ENCODE data around the gene BNIP5.
"Not testable (repeated sequence)": the region's sequence is repeated elsewhere in the genome, so short reads cannot be mapped to it uniquely, and the experiment has no call there.

The BNIP5 gene

DNA sequence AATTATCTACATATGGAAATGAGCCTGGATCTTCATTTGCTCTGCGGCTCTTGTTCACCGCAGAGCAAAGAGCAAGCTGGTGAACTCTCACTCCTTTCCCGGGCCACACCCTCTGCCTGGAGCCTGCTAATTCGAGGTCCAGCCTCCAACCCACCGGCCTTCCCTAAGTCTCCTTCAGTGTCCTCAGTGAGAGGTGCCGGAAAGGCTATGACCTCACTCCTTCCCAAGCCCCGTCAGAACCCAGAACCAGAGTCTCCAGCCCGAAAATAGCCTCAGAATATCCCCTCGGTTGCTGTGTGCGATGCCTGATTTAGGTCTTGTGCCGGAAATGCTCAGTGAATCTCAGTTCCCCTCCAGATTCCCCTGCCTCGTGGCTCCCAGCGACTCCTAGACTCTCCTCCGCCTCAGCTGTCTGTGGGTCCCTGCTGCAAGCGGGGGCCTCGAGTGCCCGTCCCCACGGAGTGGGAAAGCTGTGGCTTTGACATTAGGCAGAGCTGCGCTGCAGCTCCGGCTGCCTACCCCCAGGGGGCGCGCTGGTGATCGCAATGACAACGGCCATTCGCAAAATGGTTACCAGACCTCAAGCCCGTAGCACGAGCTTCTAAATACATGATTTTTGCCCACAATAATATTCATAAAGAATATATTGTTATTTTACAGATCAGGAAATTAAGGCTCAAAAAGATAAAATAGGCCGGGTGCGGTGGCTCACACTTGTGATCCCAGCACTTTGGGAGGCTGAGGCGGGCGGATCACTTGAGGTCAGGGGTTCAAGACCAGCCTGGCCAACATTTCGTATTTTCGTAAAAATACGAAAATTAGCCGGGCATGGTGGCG is 4.1 kb upstream of the BNIP5 start:
- no peak for TF ChIP-seq ZNF274 (IDR thresholded peaks at IDR 0.05; ENCODE audit: low read depth, low read length)
- no peak overlapping the region for H3K4me3 ChIP-seq (ENCODE audit: low read length)

DNA sequence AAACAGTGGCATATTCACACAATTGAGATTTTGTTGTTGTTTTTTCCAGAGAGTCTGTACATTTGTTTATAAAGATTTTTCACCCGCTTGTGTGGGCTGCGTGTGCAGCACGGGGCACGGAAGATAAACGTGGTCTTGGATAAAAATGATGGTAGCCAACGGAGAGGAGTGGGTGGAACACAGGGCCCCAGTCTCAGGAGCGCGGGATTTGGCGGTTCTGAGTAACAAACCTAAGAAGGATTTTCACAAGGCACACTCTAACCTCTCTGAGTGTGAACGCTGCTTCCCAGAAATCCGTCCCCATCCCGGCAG is 3.6 kb upstream of the BNIP5 start:
- H3K4me3 ChIP-seq (ENCODE audit: low read length), result no peak overlapping the region

DNA sequence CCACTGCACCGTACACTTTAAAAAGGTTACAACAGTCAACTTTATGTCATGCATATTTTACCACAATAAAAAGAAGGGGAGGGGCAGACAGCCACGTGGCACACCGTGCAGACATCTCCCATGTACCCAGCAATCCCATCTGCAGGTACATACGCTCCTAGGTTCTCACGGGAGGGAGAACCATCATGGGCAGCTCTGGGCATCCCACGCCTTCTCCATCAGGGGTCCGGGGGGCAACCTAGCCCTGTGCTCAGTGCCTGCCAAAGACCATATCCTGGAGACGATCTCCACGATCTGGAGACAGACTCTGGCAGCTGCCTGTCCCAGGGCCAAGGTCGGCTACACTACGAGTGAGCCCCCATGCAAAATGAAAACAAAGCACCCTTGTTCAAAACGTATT is 2.5 kb upstream of the BNIP5 start:
- H3K4me3 ChIP-seq (ENCODE audit: low read length), result no peak overlapping the region
- no peak for TF ChIP-seq ZNF274 (IDR thresholded peaks at IDR 0.05; ENCODE audit: low read depth, low read length)

More for the DNA sequence above, 3.6 kb upstream of the BNIP5 start:
- no peak for TF ChIP-seq ZNF274 (IDR thresholded peaks at IDR 0.05; ENCODE audit: low read depth, low read length)

DNA sequence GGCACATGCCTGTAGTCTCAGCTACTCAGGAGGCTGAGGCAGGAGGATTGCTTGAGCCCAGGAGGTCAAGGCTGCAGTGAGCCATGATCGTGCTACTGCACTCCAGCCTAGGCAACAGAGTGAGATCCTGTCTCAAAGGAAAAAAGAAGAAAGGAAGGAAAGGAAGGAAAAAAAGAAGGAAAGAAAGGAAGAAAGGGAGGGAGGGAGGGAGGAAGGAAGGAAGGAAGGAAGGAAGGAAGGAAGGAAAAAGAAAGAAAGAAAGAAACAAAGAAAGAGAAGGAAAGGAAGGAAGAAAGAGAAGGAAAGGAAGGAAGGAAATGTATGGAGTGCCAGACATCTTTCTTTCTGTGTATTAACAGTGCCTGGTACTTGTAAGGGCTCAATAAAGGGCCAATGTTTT is 1.5 kb upstream of the BNIP5 start:
- H3K4me3 ChIP-seq (ENCODE audit: low read length), result not testable (repeated sequence)

DNA sequence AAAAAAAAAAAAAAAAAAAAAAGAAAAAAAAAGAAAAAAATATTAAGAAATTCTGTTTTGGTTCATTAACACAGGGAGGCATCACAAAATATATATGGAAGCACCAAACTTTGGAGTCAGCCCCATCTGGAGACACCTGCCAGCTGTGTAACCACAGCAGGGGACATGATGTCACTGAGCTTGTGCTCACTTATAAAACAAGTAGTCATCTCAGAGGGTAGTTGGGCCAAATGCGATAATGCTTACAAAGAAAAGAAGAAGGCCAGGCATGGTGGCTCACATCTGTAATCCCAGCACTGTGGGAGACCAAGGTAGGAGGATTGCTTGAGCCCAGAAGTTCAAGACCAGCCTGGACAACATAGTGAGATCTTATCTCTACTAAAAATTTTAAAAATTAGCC is 1.1 kb upstream of the BNIP5 start:
- no peak overlapping the region for H3K4me3 ChIP-seq (ENCODE audit: low read length)
- no peak for TF ChIP-seq ZNF274 (IDR thresholded peaks at IDR 0.05; ENCODE audit: low read depth, low read length)

DNA sequence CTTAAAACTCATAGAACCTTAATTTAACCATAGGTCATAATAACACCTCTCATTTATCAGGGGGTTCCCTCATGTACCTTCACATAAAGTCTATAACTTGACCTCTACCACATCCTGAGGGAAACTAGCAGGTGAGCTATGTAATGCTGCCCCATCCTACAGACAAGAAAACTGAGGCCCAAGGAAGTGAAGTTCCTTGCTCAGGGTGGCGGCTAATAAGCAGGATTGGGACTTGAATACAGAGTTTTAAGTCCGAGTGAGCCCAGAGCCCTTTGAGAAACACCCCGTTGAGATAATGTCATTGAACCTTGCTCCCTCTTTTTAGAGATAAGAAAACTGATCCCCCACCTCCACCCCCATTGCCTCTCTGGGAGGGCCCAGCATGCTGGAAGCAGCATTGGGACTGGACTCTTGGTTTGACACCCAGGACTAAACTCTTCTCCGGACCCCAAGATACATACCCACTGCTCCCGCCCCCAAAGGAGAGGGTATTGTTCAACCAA is 429 bp downstream of the BNIP5 start:
- no peak overlapping the region for H3K4me3 ChIP-seq (ENCODE audit: low read length)
- no peak for TF ChIP-seq ZNF274 (IDR thresholded peaks at IDR 0.05; ENCODE audit: low read depth, low read length)

DNA sequence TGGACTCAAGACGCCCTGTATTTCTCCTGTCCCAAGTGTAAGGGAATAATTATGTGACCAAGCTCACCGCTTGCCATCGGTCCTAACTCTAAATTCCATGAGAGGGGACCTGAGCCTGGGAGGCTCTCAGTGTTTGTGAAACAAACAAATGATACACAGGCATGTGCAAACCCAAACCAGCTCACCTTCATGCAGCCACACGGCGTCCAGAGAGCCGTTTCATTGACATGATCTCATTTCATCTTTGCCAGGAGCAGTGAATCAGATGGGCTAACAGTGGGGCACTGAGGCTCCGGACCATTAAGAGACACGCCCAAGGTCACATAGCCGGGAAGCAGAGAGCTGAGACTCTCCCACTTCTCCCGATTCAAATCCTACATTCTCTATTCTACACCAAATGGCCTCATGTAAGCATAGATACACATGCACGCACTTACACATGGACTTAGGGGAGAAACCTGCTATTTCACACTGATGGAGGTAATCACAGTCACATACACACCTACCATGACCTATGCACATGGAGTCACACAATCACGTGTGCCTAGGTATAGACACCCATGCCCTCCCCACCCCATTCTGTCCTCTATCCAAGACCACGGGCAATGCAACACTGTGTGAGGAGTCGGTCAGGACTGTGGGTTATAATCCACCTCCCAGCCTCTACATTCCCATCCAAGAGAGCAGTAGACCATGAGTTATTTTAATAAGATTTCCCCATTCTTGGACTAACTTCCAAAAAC is 1.1 kb downstream of the BNIP5 start:
- no peak overlapping the region for H3K4me3 ChIP-seq (ENCODE audit: low read length)
- no peak for TF ChIP-seq ZNF274 (IDR thresholded peaks at IDR 0.05; ENCODE audit: low read depth, low read length)

DNA sequence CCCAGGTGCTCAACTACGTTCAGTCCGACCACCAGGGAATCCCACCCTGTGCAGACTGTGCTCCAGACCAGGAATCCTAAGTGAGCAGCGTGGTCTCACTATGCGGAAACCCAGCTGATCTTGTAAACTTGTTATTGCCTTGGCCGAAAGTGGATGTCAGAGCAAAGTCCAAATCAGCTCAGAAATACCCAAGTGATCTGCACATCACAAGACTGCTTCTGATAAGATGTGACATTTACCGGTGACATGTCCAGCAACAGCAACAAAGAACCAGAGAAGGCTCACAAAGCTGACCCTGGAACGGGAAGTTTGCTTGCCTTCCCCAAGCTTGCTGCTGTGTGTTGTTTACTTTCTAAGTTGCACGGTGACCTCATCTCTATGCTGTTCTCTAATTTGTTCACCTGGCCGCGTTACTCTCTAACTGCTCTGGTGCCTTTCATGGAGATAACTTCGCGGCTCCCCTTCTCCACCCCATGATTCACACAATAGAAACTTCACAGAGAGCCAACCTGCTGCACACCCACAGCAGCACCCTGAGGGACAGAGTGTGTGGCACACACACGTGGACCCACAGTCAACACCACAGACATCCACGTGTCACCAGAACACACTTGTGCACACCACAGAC is 1.7 kb downstream of the BNIP5 start:
- H3K4me3 ChIP-seq (ENCODE audit: low read length), result no peak overlapping the region
- TF ChIP-seq ZNF274 (IDR thresholded peaks at IDR 0.05; ENCODE audit: low read depth, low read length), result no peak

DNA sequence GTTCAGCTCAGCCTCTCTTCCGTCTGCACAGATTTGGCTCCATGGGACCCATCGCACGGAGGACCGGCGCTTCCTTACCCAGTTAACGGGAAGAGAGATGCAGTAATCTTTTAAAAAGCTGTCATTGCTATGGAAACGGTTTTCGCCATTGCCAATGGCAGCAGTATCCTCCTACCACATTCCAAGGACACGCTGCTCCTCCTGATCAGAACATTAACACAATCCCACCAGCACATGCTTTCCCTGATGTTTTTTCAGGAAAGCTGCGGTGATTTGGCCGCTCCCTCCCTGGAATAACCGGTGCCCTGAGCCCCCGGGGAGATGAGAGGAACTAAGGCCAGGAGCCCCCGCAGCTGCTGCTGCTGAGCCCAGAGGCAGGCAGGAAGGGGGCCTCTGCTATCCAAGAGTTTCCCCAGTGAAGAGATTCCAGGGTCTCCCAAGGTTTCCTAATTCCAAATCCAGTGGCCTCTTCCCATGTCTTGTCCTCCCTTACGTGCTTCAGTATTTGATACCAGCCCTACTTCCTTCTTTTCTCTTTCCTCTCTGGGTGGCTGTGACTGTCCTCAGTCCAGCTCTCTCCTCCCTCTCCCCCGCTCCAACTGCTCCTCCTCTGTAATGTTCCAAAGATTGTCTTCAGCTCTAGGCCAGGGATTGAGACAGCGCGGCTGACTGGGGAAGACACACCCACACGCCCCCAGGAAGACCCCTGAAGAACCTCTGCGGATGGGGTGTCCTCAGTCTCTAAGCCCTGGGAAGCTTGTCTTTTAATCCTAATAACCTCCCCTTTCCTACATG is 2.6 kb downstream of the BNIP5 start:
- TF ChIP-seq ZNF274 (IDR thresholded peaks at IDR 0.05; ENCODE audit: low read depth, low read length), result no peak
- no peak overlapping the region for H3K4me3 ChIP-seq (ENCODE audit: low read length)

DNA sequence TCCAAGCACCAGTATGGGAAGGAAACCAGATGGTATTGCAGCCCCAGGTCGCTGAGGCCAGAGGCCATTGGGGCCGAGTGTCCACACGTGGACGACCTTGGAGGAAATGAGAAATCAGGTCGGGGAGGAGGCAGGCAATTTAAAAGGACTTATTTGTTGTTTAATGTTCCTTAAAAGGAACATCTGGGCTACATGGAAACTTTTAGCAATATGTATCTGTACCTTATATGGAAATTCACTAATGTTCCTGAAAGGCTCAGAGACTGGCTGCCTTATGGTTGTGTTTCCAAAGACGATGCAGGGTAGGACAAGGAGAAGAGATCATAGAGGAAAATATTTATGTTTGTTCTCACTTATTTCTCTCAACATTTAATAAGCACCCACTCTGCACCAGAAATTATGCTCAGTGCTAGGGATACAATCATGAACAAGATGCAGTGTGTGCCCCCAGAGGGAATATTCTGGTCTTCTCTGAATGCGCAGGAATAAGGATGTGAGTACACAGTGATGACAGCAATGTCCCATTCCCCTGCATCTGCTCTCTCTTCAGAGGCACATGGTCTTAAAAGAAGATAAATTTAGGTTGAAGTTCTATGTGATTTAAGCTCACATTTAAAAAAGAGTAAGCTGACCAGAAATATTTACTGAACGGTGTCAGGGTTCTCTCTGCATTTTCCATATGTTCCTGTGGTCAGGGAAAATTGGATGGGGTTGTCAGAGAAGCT is 3.4 kb downstream of the BNIP5 start:
- no peak for TF ChIP-seq ZNF274 (IDR thresholded peaks at IDR 0.05; ENCODE audit: low read depth, low read length)
- H3K4me3 ChIP-seq (ENCODE audit: low read length), result no peak overlapping the region

DNA sequence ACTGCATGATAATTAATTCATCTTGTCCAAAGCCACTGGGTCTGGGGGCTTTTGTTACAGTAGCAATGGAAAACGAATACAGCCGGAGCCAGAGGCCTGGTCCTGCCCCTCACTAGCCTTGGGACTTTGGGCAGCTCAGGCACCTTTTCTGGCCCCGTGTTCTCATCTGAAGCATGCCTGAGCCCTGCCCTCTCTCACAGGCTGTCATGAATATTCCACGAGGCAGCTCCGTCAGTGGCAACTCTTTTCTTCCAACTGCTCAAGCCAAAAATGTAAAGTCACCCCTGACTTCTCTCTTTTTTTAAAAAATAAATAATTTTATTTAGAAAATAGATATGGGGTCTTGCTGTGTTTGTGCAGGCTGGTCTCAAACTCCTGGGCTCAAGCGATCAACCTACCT is 5.3 kb downstream of the BNIP5 start:
- no peak overlapping the region for H3K4me3 ChIP-seq (ENCODE audit: low read length)
- TF ChIP-seq ZNF274 (IDR thresholded peaks at IDR 0.05; ENCODE audit: low read depth, low read length), result no peak

DNA sequence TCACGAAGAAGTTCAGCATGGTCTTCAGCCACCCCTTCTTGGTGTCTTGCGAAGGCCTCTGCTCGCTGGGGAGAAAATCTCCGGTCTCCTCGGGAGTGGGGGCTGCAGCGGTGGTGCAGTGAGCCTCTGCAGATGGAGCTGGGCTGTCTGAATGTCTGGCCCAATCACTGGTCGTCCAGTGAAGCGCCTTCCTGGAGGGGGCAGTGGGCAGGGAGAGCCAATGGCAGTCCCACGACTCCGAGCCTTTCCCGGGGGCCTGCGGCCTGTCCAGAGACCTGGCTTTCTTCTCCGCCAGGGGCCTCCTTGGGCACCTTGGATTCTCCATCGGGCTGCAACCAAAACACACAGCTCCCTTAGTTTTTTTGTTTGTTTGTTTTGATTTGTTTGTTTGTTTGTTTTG is 6.3 kb downstream of the BNIP5 start:
- TF ChIP-seq ZNF274 (IDR thresholded peaks at IDR 0.05; ENCODE audit: low read depth, low read length), result no peak

DNA sequence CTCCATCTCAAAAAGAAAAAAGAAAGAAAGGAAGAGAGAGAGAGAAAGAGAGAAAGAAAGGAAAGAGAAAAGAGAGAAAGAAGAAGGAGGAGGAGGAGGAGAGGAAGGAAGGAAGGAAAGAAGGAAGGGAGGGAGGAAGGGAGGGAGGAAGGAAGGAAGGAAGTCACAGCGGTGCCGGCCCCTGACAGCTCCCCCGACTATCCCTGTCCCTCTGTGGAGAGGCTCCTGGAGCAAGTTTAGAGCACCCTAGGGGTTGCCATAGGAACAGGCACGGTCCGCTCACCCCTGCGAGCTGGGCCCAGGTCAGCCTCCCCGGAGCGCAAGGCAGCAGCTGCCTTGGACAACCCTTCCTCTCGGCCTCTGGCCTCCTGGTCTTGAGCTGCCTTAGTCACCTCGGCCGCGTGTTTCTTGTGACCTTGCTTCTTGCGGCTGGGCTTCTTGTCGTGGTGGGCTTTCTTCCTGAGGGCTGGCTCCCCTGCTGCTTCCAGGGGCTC is 6.8 kb downstream of the BNIP5 start:
- no peak overlapping the region for H3K4me3 ChIP-seq (ENCODE audit: low read length)
- no peak for TF ChIP-seq ZNF274 (IDR thresholded peaks at IDR 0.05; ENCODE audit: low read depth, low read length)

More for the DNA sequence above, 6.3 kb downstream of the BNIP5 start:
- no peak overlapping the region for H3K4me3 ChIP-seq (ENCODE audit: low read length)

All from GM08714 (cell line).